Panc1 (cell line): ENCODE measurements around the gene SDK1. TPM values are rescaled to one million over a fixed set of nuclear protein-coding genes. Genes with fewer than 3 reads are reported as not detected.
A peak's percentile ranks its signal among the peaks of the same experiment; 100 is the strongest.

Source experiments
- ATAC-seq: fragments of 200-7000 bp; cut with Tn5 transposase; 2 replicates; pipeline ENCODE4 v1.9.1; 2020; ENCODE audit warnings: mild to moderate bottlenecking, moderate library complexity
- BruUV-seq: library from RNA; stranded (reverse); fragments of 400-500 nt; replicated peaks from 2 replicates; lab custom pipeline; 2021; lab: Mats Ljungman, UMichigan
- CTCF ChIA-PET: fragments of 300-600 bp; sonication (Branson Sonifier 250); formaldehyde crosslinking; loops from one replicate; lab custom pipeline; 2022; ENCODE audit warnings: antibody characterized with exemption; lab: Charles Lee
- POLR2A ChIA-PET: fragments of 300-600 bp; sonication (Branson Sonifier 250); formaldehyde crosslinking; loops from one replicate; lab custom pipeline; 2022; ENCODE audit warnings: antibody characterized with exemption; lab: Charles Lee
- DNase-seq: peaks from one replicate; pipeline ENCODE4 v3.0.0-alpha.2; 2010; ENCODE audit warnings: low read depth, low spot score
- H3K27ac ChIP-seq: 2 replicates; pipeline ENCODE4 v1.5.1; 2011; ENCODE audit warnings: mild to moderate bottlenecking, low read length, inconsistent platforms
- H3K27me3 ChIP-seq: fragments of 200-500 bp; sonication (Bioruptor generic); 2 replicates; pipeline ENCODE4 v1.6.0; 2014; ENCODE audit warnings: low read length, inconsistent platforms; ENCODE audit not compliant: control insufficient read depth, insufficient read depth
- H3K36me3 ChIP-seq: fragments of 200-500 bp; sonication (Bioruptor generic); 2 replicates; pipeline ENCODE4 v1.5.1; 2014; ENCODE audit warnings: inconsistent platforms, mild to moderate bottlenecking, low read length, moderate library complexity; ENCODE audit not compliant: control insufficient read depth, insufficient read depth
- H3K4me1 ChIP-seq: 2 replicates; pipeline ENCODE4 v1.5.1; 2011; ENCODE audit warnings: inconsistent platforms, mild to moderate bottlenecking, low read length, moderate library complexity; ENCODE audit not compliant: control insufficient read depth, insufficient read depth
- H3K4me3 ChIP-seq, 2 experiments: 2 replicates each; pipeline ENCODE4 v1.5.1; 2011 to 2012; ENCODE audit warnings: low read depth in 2 of 2, low read length in 2 of 2, mild to moderate bottlenecking in 2 of 2, inconsistent platforms in 1 of 2, moderate library complexity in 1 of 2
- H3K9me3 ChIP-seq: fragments of 200-500 bp; sonication (Bioruptor generic); 2 replicates; pipeline ENCODE4 v1.5.1; 2014; ENCODE audit warnings: low read depth, mild to moderate bottlenecking, inconsistent platforms, low read length, moderate library complexity; ENCODE audit not compliant: control insufficient read depth, insufficient read depth
- CTCF ChIP-seq: fragments of 450-650 bp; IDR thresholded peaks from 2 replicates; pipeline ENCODE4 v1.5.1; 2017; ENCODE audit warnings: mild to moderate bottlenecking
- POLR2AphosphoS5 ChIP-seq: IDR thresholded peaks from 2 replicates; pipeline ENCODE4 v1.6.1; 2012; ENCODE audit warnings: mild to moderate bottlenecking, low read depth, low read length, moderate library complexity
- REST ChIP-seq, 2 experiments: IDR thresholded peaks; 2 replicates each; pipeline ENCODE4 v1.6.1; 2011 to 2012; ENCODE audit warnings: low read depth in 2 of 2, control low read depth in 1 of 2, low read length in 1 of 2, mild to moderate bottlenecking in 1 of 2, moderate library complexity in 1 of 2; ENCODE audit not compliant: insufficient read depth in 1 of 2
- SIN3A ChIP-seq: IDR thresholded peaks from 2 replicates; pipeline ENCODE4 v1.6.1; 2012; ENCODE audit warnings: low read depth, mild to moderate bottlenecking, low read length, moderate library complexity, borderline replicate concordance; ENCODE audit not compliant: insufficient read depth
- TCF7L2 ChIP-seq: IDR thresholded peaks from 2 replicates; pipeline ENCODE4 v1.6.1; 2011; ENCODE audit warnings: mild to moderate bottlenecking, low read depth, low read length, inconsistent platforms
- in situ Hi-C: cut with HindIII; loops from 2 replicates; pipeline ENCODE4 v1.10.0; 2016; ENCODE audit warnings: low sequenced_read_pairs, low pct_unique_long_range_greater_than_20kb
- intact Hi-C: fragments of 100-400 bp; cut with micrococcal nuclease; formaldehyde crosslinking; loops from one replicate; pipeline ENCODE4 v1.10.0; 2022; ENCODE audit not compliant: unreplicated experiment
- total RNA-seq: library from RNA; stranded (reverse); gene quantifications from one replicate; pipeline ENCODE4 v1.2.1, GENCODE V29; 2021; ENCODE audit not compliant: unreplicated experiment

The SDK1 gene
- total RNA-seq, 1 experiment from 2014 or later: 47.4 TPM

GRCh38 chr7:3416453-3416852, 115.4 kb downstream of the SDK1 start:
- peaks cover 34% of the 10 kb centered on the region for H3K4me1 ChIP-seq
- BruUV-seq: no TSS peak
- in situ Hi-C loops: no loop called here
- ChIA-PET POLR2A (interaction anchor here (0.6 kb wide), 2 partner anchors 126 to 385 kb away, joined by 4 to 10 read pairs; no protein-coding TSS in a partner anchor), CTCF (interaction anchor here (0.6 to 0.7 kb wide), 2 partner anchors 199 to 1214 kb away, joined by 4 to 11 read pairs; no protein-coding TSS in a partner anchor)
- ATAC-seq (no peak), DNase-seq (no peak)
- TF ChIP-seq POLR2AphosphoS5: no peak
- TF ChIP-seq CTCF: no peak
- TF ChIP-seq REST (IDR thresholded peaks at IDR 0.05; ENCODE audit: insufficient read depth in 1 of 2, low read depth in 2 of 2, low read length in 1 of 2): no peak
- no peak for TF ChIP-seq TCF7L2
- no peak for TF ChIP-seq SIN3A
- peaks cover 2% of the 10 kb centered on the region; the same call in 1 of the 2 replicates for H3K9me3 ChIP-seq
- no peaks in the 10 kb centered on the region for H3K36me3 ChIP-seq
- H3K27me3 ChIP-seq: no peaks in the 10 kb centered on the region
- H3K27ac ChIP-seq: peak overlapping the region; percentile 4
- intact Hi-C loops: no loop called here
- H3K4me3 ChIP-seq: no peak overlapping the region

GRCh38 chr7:3425087-3425486, 124.0 kb downstream of the SDK1 start:
- ChIA-PET POLR2A (interaction anchor here (0.7 to 1.0 kb wide), 2 partner anchors 11 to 39 kb away, joined by 3 to 4 read pairs; no protein-coding TSS in a partner anchor), CTCF (interaction anchor here (0.7 kb wide), 1 partner anchor 25 kb away, joined by 5 read pairs; no protein-coding TSS in a partner anchor)
- no TSS peak for BruUV-seq
- peaks cover 7% of the 10 kb centered on the region for H3K4me1 ChIP-seq
- no peak overlapping the region; the same call in 1 of the 2 replicates for H3K27ac ChIP-seq
- in situ Hi-C loops: no loop called here
- intact Hi-C loops: no loop called here
- H3K9me3 ChIP-seq: peaks cover 12% of the 10 kb centered on the region; the same call in 1 of the 2 replicates
- no peaks in the 10 kb centered on the region for H3K36me3 ChIP-seq
- H3K4me3 ChIP-seq: no peak overlapping the region
- DNase-seq (no peak), ATAC-seq (no peak)
- H3K27me3 ChIP-seq: no peaks in the 10 kb centered on the region
- TF ChIP-seq POLR2AphosphoS5 (no peak), TCF7L2 (no peak), REST (IDR thresholded peaks at IDR 0.05; ENCODE audit: insufficient read depth in 1 of 2, low read depth in 2 of 2, low read length in 1 of 2) (no peak), CTCF (no peak), SIN3A (no peak)
